Loucy (cell line): ENCODE results near the gene UBE2Z.
"Not testable (repeated sequence)": the region's sequence is repeated elsewhere in the genome, so short reads cannot be mapped to it uniquely, and the experiment has no call there.

Experiments used
- H2AFZ ChIP-seq: fragments of 200-600 bp; sonication (generic); 2 replicates; pipeline ENCODE4 v1.6.0; 2016; ENCODE audit warnings: antibody characterized with exemption, mild to moderate bottlenecking, low read length, moderate library complexity
- H3F3A ChIP-seq: fragments of 200-600 bp; 2 replicates; pipeline ENCODE4 v1.6.0; 2016; ENCODE audit warnings: antibody characterized with exemption, low read depth, mild to moderate bottlenecking
- H3K27me3 ChIP-seq: fragments of 200-600 bp; sonication (generic); 2 replicates; pipeline ENCODE4 v1.6.1; 2014; ENCODE audit warnings: low read length, mild to moderate bottlenecking; ENCODE audit not compliant: insufficient read depth, poor library complexity, severe bottlenecking
- H3K36me3 ChIP-seq: fragments of 200-600 bp; sonication (generic); 2 replicates; pipeline ENCODE4 v1.6.1; 2016; ENCODE audit warnings: low read length; ENCODE audit not compliant: insufficient read depth
- H3K4me1 ChIP-seq: fragments of 200-600 bp; sonication (generic); 2 replicates; pipeline ENCODE4 v1.5.1; 2014; ENCODE audit warnings: low read length, mild to moderate bottlenecking; ENCODE audit not compliant: insufficient read depth, poor library complexity, severe bottlenecking
- H3K4me2 ChIP-seq: fragments of 200-600 bp; sonication (generic); 2 replicates; pipeline ENCODE4 v1.6.0; 2014; ENCODE audit warnings: antibody characterized with exemption, low read length, low read depth, mild to moderate bottlenecking; ENCODE audit not compliant: poor library complexity, severe bottlenecking
- H3K4me3 ChIP-seq: fragments of 200-600 bp; sonication (generic); 2 replicates; pipeline ENCODE4 v1.5.1; 2014; ENCODE audit warnings: low read length, mild to moderate bottlenecking, mixed read lengths; ENCODE audit not compliant: poor library complexity, severe bottlenecking
- H3K79me2 ChIP-seq: fragments of 200-600 bp; sonication (generic); 2 replicates; pipeline ENCODE4 v1.6.1; 2014; ENCODE audit warnings: low read length; ENCODE audit not compliant: insufficient read depth
- H3K9ac ChIP-seq: fragments of 200-600 bp; sonication (generic); 2 replicates; pipeline ENCODE4 v1.6.0; 2014; ENCODE audit warnings: mild to moderate bottlenecking, low read depth, low read length, moderate library complexity; ENCODE audit not compliant: poor library complexity, severe bottlenecking
- H3K9me2 ChIP-seq: fragments of 200-600 bp; sonication (generic); replicated peaks from 2 replicates; pipeline ENCODE4 v1.6.1; 2016; ENCODE audit warnings: low read depth, low read length, mixed read lengths
- H3K9me3 ChIP-seq: fragments of 200-600 bp; sonication (generic); 2 replicates; pipeline ENCODE4 v1.6.1; 2014; ENCODE audit warnings: mild to moderate bottlenecking, antibody characterized with exemption, low read length, low read depth; ENCODE audit not compliant: insufficient read depth
- H4K20me1 ChIP-seq: fragments of 200-600 bp; sonication (generic); 2 replicates; pipeline ENCODE4 v1.6.0; 2014; ENCODE audit warnings: antibody characterized with exemption, low read length, mild to moderate bottlenecking; ENCODE audit not compliant: insufficient read depth, poor library complexity, severe bottlenecking
- EZH2phosphoT487 ChIP-seq: fragments of 200-600 bp; IDR thresholded peaks from 2 replicates; pipeline ENCODE4 v1.6.1; 2018; ENCODE audit warnings: antibody characterized with exemption, mild to moderate bottlenecking, moderate library complexity, borderline replicate concordance
- TF ChIP-seq, protein P1 (sequence below): fragments of 200-600 bp; sonication (generic); conservative IDR thresholded peaks from 2 replicates; pipeline ENCODE4 v1.5.1; 2014; ENCODE audit warnings: mild to moderate bottlenecking, antibody characterized with exemption, low read length

Gene UBE2Z

GRCh38 chr17:48871551-48872351 is 36.5 kb upstream of the UBE2Z start:
- no peaks in the 10 kb centered on the region for H3K9me3 ChIP-seq
- H3K9me2 ChIP-seq = no peaks in the 10 kb centered on the region
- H3K27me3 ChIP-seq = no peaks in the 10 kb centered on the region
- H3K4me2 ChIP-seq = no peak overlapping the region
- H3K4me3 ChIP-seq = no peak overlapping the region
- no peaks in the 10 kb centered on the region for H3F3A ChIP-seq
- H3K9ac ChIP-seq = no peak overlapping the region
- H2AFZ ChIP-seq = no peak overlapping the region
- H3K36me3 ChIP-seq = no peaks in the 10 kb centered on the region
- no peaks in the 10 kb centered on the region for H4K20me1 ChIP-seq
- no peaks in the 10 kb centered on the region for H3K79me2 ChIP-seq
- TF ChIP-seq EZH2phosphoT487 = no peak
- TF ChIP-seq, protein P1, sequence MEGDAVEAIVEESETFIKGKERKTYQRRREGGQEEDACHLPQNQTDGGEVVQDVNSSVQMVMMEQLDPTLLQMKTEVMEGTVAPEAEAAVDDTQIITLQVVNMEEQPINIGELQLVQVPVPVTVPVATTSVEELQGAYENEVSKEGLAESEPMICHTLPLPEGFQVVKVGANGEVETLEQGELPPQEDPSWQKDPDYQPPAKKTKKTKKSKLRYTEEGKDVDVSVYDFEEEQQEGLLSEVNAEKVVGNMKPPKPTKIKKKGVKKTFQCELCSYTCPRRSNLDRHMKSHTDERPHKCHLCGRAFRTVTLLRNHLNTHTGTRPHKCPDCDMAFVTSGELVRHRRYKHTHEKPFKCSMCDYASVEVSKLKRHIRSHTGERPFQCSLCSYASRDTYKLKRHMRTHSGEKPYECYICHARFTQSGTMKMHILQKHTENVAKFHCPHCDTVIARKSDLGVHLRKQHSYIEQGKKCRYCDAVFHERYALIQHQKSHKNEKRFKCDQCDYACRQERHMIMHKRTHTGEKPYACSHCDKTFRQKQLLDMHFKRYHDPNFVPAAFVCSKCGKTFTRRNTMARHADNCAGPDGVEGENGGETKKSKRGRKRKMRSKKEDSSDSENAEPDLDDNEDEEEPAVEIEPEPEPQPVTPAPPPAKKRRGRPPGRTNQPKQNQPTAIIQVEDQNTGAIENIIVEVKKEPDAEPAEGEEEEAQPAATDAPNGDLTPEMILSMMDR = no peak
- H3K4me1 ChIP-seq = no peaks in the 10 kb centered on the region

DNA sequence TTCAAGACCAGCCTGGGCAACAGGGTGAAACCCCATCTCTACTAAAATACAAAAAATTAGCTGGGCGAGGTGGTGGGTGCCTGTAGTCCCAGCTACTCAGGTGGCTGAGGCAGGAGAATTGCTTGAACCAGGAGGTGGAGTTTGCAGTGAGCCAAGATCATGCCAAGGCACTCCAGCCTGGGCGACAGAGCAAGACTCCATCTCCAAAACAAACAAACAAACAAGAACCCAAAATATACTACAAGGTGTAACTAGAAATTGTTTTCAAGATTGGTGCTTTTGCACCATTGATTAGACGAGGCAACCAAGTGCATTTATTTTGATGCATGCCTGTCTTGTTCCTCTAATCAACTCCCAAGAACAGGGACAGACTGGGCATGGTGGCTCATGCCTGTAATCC is 35.8 kb upstream of the UBE2Z start:
- H3K4me1 ChIP-seq, H3K79me2 ChIP-seq, H4K20me1 ChIP-seq, H2AFZ ChIP-seq, H3K9ac ChIP-seq, H3K27me3 ChIP-seq, H3K36me3 ChIP-seq, H3K9me3 ChIP-seq, H3K4me2 ChIP-seq, H3K4me3 ChIP-seq, H3F3A ChIP-seq, H3K9me2 ChIP-seq: not testable (repeated sequence)

GRCh38 chr17:48873209-48873608 is 35.0 kb upstream of the UBE2Z start:
- no peaks in the 10 kb centered on the region for H3K36me3 ChIP-seq
- H3K4me3 ChIP-seq = no peak overlapping the region
- no peaks in the 10 kb centered on the region for H3K9me3 ChIP-seq
- no peak overlapping the region for H3K9ac ChIP-seq
- TF ChIP-seq EZH2phosphoT487 = no peak
- TF ChIP-seq, protein P1 = no peak
- no peaks in the 10 kb centered on the region for H3K27me3 ChIP-seq
- H3K4me1 ChIP-seq = peaks cover 4% of the 10 kb centered on the region
- no peaks in the 10 kb centered on the region for H4K20me1 ChIP-seq
- H3K79me2 ChIP-seq = no peaks in the 10 kb centered on the region
- H3K4me2 ChIP-seq = no peak overlapping the region
- H3F3A ChIP-seq = no peaks in the 10 kb centered on the region
- H3K9me2 ChIP-seq = no peaks in the 10 kb centered on the region
- no peak overlapping the region for H2AFZ ChIP-seq
